GM21737 (cell line): ENCODE data around the gene P4HA1.
"Not testable (repeated sequence)": the region's sequence is repeated elsewhere in the genome, so short reads cannot be mapped to it uniquely, and the experiment has no call there.

Experiments
- ATAC-seq: cut with Tn5 transposase; IDR thresholded peaks from one replicate; pipeline ENCODE4 v1.9.1; 2021; ENCODE audit warnings: mild to moderate bottlenecking, moderate library complexity; ENCODE audit not compliant: unreplicated experiment

Gene P4HA1

DNA sequence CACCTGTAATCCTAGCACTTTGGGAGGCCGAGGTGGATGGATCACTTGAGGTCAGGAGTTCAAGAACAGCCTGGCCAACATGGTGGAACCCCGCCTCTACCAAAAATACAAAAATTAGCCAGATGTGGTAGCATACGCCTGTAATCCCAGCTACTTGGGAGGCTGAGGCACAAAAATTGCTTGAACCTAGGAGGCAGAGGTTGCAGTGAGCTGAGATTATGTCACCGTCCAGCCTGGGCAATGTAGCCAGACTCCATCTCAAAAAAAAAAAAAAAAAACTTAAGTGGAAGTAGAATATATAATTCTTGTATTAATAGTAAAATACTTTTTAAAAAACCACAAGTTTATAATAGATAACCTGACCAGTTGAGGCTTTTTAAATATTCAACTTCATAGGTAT is 112.0 kb downstream of the P4HA1 start:
- not testable (repeated sequence) for ATAC-seq

DNA sequence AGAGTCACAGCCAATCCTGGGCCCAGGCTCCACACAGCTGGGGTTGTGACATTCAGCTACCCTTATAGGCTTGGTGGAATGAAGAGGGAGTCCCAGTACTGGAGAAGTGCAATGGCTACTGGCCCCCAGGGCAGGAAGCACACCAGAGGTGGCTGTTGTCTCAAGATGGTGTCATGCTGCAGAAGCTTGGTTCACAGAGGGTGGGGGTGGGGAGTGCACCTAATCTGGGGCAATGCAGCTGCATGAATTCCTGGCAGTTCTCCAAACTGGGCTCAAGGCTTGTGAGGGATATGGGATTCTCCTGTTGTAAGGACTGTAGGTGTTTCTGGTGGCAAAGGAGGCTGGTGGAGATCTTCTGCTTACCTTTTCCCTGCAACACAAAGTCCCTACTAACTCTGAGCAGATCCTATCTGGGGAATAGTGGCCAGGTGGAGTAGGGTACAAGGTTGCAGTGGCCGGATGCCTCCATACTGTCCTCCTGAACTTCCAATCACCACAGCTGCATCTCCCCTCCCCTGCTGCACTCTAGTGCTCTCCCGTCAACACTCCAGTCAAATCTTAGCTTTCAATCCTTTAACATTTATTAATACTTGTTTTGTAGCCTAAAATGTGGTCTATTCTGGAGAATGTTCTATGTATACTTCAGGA is 114.7 kb downstream of the P4HA1 start:
- no peak for ATAC-seq

DNA sequence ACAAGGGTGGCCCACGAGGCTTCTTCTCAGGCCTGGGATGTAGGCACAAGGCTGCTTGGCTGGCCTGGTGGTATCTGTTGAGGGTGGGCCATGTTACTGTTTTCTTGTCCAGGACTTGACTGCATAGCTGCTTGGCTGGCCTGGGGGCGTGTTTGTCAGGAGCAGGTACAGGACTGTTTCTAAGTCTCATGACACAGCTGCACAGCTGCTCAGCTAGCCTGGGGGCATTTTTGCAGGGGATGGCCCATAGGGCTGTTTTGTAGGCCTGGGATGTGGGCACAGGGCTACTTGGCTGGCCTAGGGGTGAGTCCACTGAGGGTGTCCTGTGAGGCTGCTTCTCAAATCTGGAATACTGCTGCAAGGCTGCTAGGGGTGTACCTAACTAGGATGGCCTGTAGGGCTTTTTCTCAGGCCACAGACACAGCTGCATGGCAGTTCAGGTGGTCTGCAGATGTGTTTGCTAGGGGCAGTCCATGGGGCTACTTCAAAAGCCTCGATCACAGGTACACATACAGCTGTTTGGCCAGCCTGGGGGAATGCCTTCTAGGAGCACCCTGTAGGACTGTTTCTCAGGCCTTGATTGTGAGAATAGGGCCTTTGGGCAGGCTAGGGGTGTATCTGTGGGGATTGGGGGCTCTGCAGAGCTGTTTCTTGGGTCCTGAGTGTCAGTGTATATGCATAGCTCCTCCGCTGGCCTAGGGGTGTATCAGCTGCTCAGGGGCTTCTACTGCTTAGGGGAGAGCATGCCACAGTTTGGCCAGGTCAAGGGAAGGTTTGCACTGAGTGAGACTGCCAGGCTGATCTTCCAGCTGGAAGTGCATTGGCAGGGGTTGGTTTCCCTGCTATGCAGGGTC is 115.4 kb downstream of the P4HA1 start:
- ATAC-seq, result no peak

DNA sequence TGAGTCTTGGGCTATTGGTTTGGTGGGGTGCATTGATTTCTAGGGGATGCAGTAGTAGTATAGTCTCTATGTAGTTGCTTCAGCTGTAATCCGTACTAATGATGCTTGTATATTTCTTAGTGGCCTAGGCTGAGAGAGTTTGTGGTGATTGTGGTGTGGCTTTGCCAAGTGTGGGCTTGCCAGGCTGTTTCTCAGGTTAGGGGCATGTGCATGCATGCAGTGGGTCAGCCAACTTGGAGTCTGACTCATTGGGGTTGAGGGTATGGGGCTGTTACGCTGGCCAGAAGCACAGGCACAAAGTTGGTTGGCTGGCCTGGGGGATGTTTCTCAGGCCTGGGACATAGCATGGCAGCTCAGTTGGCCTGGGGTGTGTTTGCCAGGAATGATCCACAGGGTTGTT is 116.3 kb downstream of the P4HA1 start:
- ATAC-seq, result no peak

DNA sequence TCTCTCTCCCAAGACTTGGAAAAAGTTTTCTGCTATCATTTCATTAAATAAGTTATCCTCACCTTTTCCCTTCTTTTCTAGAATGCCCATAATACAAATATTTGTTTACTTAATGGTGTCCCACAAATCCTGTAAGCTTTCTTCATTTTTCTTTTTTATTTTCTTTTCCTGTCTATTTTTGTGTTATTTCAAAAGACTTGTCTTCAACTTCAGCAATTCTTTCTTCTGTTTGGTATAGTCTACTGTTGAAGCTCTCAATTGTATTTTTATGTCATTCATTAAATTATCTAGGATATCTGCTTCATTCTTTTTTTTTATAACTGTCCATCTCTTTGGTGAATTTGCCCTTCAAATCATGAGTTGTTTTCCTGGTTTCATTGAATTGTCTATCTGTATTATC is 117.0 kb downstream of the P4HA1 start:
- no peak for ATAC-seq

DNA sequence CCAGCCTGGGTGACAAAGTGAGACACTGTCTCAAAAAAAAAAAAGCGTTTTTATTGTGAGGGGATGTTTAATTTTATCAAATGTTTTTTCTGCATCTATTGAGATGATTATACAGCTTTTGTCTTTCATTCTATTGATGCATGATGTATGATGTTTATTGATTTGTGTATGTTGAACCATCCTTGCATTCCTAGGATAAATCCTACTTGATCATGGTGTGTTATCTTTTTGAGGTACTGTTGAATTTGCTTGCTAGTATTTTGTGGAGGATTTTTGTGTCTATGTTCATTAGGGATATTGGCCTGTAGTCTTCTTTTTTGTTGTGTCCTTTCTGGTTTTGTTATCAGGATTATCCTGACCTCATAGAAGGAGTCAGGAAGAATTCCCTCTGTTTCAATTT is 119.8 kb downstream of the P4HA1 start:
- ATAC-seq, result no peak
